Cerebellar cortex (tissue), 1 donor: Measurements from ENCODE around the gene RALGAPA2.
"Not testable (repeated sequence)": the region's sequence is repeated elsewhere in the genome, so short reads cannot be mapped to it uniquely, and the experiment has no call there.

Experiments used
- DNase-seq: peaks from one replicate; pipeline ENCODE4 v3.0.0-alpha.2; 2015; ENCODE audit warnings: low spot score

The RALGAPA2 gene

DNA sequence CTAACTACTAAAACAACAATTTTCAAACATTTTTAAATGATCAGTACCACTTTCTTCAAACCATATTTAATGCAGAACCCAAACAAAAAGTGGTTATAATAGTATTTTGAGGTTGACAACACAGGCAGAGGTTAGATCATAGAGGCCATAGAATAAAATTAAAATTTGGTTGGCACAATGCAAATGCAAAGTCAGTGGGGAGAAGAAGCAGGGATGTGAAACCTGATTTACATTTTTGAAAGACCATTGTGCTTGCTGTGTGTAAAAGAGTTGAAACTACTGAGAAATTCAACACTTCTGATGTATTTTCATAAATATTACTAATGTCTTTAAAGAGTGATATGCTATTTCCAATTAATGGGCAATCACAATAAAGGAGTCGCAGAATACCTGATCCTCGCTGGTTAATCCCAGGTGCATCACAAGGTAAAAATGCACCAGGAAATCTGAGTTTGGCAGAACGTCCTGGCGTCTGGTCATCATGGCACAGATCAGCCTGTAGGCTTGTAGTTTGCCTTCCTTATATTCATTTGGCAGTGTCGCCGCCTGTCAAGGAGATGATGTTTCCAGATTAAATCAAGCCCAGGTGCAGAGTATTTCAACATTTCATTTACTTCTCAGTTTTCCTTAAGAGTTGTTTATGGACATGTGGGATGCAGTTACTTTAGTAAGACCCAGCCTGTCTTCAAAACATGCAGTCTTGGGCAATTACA, 141.2 kb downstream of the RALGAPA2 start:
- DNase-seq, result peak; percentile 53

DNA sequence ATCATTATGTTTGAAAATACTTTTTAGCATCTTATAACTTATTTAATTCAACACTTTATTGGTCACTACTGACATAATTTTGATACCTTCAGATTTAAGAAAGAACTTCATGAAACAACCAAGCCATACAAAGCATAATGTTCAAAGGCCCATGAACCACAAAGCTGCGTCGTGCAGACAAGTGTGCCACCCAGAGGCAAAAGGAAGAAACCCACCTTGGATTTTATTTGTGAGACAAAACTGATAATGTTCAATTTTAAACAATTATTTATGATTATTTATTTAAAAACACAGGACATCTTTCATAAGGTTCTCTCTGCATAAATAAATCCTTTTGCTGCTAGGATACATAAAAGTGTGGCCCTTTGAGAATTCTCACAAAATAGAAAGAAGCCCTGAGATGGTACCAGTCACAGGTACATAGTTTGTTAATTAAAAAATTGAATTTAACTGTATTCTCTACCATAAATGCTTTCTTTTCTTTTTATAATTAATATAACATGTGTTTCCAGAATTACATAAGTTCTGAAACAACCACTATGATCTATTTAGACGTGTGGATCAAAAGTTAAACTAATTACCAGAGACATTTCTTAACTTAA, 143.7 kb downstream of the RALGAPA2 start:
- peak; percentile 77 for DNase-seq

- no peak for DNase-seq
Measured at GRCh38 chr20:20567712-20568111, 144.7 kb downstream of the RALGAPA2 start.

DNA sequence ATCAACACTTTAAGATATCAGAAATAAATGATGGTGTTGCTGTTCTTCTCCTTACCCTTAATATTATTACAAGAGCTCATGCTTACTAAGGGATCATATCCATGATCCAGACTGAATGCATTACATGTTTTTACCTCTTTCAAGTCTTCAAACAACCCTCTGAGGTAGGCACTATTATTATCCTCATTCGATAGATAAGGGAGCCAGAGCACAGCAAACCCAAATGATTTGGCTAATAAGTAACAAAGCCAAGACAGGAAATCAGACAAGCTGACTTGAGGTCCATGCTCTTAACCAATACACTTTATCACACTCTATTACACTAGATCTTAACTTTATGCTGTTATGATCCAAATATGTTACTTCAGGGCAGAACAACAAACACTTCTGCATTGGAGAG, 145.9 kb downstream of the RALGAPA2 start:
- DNase-seq, result no peak

GRCh38 chr20:20564279-20564678, 148.2 kb downstream of the RALGAPA2 start:
- DNase-seq, result no peak

DNA sequence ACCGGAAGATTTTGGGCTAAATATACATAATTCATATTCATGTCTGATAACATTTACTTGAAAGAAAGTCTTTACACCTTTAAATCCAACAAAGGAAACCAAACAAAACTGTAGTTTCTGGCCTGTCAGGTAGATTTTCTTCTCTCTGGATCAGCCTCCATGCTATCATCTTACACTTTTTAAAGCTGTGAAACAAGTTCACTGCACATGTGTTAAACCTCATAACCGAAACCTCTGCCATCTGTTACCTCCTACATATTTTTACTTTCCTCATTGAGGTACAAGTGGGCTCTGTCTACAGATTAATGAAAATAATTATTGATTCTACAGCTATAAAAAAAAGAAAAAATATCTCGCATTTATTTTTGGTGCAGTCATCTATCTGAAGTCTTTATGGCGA, 149.9 kb downstream of the RALGAPA2 start:
- no peak for DNase-seq

DNA sequence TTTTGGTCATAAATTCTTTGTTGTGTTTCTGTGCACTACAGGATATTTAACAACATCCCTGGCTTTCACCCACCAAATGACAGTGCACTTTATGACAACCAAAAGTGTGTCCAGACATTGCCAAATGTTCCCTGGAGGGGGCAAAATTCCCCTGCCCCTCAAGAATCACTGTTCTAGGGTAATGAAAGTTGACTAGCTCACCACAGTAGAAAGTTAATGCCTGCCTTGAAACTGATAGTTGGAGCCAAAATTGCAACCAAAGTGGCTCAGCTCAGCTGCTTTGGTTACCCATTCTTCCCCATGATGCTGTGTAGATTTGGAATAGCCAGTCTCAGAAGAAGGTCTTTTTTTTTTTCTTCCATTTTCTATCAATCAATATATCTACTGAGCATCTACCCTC, 150.6 kb downstream of the RALGAPA2 start:
- peak; percentile 37 for DNase-seq

DNA sequence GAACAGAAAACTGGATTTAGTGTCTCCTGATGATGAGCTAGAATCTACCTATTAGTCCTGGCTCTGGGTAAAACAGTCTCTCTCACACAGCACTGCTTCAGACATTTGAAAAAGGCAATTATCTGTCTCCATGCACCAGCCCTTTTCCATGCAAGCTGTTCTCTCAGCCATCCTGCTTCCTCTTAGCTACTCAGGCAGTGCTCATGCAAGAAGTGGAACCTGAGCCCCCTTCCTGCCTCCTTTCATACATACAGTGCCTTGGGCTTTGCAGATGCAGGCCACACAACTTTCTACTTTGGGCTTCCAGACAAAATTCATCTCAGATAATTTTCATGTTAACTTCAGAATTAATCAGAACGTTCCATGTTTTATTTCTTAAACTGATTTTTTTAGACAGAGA, 151.3 kb downstream of the RALGAPA2 start:
- peak; percentile 40 for DNase-seq

GRCh38 chr20:20557406-20557805, 155.0 kb downstream of the RALGAPA2 start:
- no peak for DNase-seq

GRCh38 chr20:20555838-20556237, 156.6 kb downstream of the RALGAPA2 start:
- DNase-seq, result no peak

DNA sequence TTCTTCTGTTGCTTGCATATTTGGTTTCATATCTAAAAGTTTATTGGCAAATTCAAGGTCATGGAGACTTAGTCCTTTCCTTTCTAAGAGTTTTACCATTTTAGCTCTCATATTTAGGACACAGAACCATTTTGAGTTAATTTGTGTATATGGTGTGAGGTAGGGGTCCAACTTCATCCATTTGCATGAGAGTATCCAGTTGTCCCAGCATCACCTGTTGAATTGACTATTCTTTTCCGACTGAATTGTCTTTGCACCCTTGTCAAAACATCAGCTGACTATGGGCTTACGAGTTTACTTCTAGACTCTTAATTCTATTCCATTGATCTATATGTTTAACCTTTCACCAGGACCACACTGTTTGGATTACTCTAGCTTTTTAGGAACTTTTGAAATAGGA, 157.5 kb downstream of the RALGAPA2 start:
- DNase-seq, result no peak

DNA sequence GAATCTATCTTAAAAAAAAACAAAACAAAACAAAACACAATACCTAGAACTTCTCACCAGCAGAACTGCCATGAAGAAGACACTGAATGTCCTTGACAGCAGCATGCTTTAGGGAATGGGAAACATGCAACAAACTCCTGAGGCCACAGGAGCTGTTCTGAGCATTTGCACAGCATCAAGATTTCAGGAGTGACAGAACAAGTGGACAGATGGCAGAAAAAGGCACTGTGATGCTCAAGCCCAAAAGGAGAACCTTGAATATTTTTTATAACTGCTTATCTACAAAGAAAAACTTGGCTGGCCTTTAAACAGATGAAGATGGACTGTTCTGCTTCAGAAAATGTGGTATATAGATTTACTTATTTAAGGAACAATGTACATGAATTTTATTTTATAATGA, 158.9 kb downstream of the RALGAPA2 start:
- DNase-seq, result peak; percentile 86

GRCh38 chr20:20552076-20552475, 160.4 kb downstream of the RALGAPA2 start:
- peak; percentile 83 for DNase-seq

DNA sequence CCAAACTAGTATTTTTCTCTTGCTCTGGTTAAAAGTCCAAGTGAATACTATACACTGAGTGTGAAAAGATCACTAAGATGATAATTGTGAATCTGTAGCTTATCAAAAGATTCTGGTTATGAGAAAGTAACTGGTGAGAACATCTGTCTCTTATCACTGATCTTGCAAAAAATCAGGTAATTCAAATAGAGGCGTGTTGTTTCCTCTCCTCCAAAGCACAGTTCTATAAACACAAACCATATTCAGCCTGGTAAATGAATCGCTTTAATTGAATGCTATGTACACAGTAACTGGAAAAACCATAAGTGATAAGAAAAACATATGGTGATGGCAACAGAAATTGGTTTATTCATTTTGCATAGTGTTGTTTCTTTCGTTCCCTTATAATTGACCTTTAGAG, 161.0 kb downstream of the RALGAPA2 start:
- no peak for DNase-seq

DNA sequence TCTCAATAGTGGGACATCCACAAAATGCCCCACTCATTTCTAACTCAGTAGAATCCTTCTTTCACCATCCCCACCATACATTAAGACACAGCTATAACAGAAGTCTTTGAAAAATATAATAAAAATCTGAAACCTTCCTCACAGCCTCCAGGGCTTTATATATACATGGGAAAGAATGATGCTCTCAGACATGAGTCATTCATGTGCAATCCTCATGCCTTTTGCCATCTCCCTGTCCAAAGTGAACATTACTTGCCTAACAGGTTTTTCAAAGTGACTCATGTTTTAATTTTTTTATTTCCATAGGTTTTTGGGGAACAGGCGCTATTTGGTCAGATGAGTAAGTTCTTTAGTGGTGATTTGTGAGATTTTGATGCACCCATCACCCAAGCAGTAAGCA, 162.7 kb downstream of the RALGAPA2 start:
- no peak for DNase-seq

GRCh38 chr20:20549267-20549612, 163.2 kb downstream of the RALGAPA2 start:
- peak; percentile 96 for DNase-seq

DNA sequence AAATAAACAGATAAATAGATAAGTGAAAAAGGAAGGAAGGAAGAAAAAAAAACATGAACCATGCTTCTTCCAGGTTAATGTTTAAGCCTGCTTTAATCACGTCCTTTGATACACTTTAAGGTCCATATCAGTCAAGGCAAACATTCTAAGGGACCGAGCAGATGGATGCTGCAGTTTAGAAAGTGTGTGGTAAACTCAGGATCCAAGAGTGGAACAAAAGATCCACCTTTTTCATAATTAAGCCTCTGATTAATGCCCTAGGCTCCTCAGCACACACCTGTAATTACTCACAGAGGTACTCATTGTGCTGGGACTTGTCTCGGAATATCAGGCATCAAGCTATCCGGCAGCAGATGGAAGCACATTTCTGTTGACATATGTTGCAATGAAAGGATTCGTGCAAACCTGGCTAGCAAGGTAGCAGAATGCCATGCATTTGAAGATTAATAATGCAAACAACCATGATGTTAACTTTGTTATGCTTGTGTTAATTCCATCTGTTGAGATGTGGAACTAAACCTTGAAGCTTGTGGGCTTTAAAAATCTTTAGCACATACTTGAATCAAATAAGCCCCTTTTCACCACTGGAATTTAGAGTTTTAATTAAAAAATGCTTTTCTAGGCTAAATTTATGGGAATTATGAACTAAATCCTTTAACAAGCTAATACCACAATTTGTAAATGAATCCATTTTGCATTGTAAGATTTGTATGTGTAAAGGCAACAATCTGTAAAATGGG, 163.7 kb downstream of the RALGAPA2 start:
- peak; percentile 95 for DNase-seq

GRCh38 chr20:20547876-20548266, 164.6 kb downstream of the RALGAPA2 start:
- no peak for DNase-seq

DNA sequence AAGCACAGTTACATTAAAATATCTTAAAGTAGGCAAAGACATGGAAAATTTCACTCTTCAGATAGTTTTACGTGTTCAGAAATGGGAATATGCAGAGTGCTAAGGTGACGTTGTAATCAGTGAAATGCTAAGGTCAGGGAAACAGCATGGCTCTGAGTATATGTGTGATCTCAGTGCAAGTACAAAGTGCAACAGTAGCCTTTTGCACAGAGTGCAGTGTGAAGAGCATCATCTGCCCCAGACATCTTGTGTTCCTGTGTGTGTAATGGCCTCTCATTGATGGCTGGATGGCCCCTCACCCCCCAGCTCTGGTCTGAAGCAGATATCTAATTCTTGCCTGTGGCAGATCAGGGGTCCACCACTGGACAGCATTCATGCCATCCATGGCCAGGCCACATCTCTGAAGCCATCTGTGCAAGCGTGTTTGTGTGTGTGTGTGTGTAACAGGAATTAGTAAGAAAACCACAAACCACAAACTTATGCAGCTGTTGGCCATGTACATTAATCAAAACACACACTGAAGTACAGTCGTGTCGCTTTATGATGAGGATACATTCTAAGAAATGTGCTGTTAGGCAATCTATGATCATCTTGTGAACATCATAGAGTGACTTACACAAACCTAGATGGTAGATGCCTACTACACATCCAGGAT, 165.1 kb downstream of the RALGAPA2 start:
- no peak for DNase-seq

DNA sequence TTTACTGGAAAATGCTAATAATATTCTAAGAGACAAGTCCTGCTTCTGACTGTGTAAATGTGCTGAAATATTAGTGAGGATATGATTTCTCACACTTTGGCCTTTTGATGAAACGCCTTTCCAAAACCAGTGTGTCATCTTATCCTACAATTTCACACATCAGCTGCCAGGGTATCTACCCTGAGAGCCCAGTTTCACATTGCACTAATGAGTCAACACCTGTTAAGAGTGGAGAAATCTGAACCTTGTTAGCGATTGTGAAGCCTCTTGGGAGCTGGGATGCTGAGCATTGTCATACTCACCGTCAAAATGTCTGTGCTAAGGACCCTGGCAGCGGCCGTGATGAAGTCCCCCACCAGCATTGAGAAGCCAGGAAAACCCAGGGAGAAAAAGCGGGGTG, 166.0 kb downstream of the RALGAPA2 start:
- DNase-seq, result peak; percentile 48

DNA sequence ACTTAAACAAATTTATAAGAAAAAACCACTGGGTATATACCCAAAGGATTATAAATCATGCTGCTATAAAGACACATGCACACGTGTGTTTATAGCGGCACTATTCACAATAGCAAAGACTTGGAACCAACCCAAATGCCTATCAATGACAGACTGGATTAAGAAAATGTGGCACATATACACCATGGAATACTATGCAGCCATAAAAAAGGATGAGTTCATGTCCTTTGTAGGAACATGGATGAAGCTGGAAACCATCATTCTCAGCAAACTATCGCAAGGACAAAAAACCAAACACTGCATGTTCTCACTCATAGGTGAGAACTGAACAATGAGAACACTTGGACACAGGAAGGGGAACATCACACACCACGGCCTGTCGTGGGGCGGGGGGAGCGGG, 169.1 kb downstream of the RALGAPA2 start:
- DNase-seq, result not testable (repeated sequence)

- peak; percentile 79 for DNase-seq
Measured at GRCh38 chr20:20536240-20536933, 176.1 kb downstream of the RALGAPA2 start.
